IMR-90 (cell line): Measurements from ENCODE around the gene KCNAB2. TPM values are rescaled to one million over a fixed set of nuclear protein-coding genes. Genes with fewer than 3 reads are reported as not detected.

Experiments
- BHLHE40 ChIP-seq: fragments of 150-350 bp; IDR thresholded peaks from 2 replicates; pipeline ENCODE4 v1.6.1; 2016; ENCODE audit warnings: mild to moderate bottlenecking, low read depth, low read length
- CHD1 ChIP-seq: IDR thresholded peaks from 2 replicates; pipeline ENCODE4 v1.6.1; 2012; ENCODE audit warnings: low read depth, low read length, improper control_type of control experiment
- MAFK ChIP-seq: IDR thresholded peaks from 2 replicates; pipeline ENCODE4 v1.6.1; 2012; ENCODE audit warnings: low read depth, low read length, improper control_type of control experiment
- MXI1 ChIP-seq: IDR thresholded peaks from 2 replicates; pipeline ENCODE4 v1.6.1; 2012; ENCODE audit warnings: low read depth, mild to moderate bottlenecking, low read length, moderate library complexity, borderline replicate concordance
- NFE2L2 ChIP-seq: fragments of 150-350 bp; IDR thresholded peaks from 2 replicates; pipeline ENCODE4 v1.6.1; 2016; ENCODE audit warnings: low read depth, mild to moderate bottlenecking, low read length
- POLR2A ChIP-seq: IDR thresholded peaks from 2 replicates; pipeline ENCODE4 v1.6.1; 2012; ENCODE audit warnings: mild to moderate bottlenecking, low read depth, low read length
- USF2 ChIP-seq: fragments of 150-350 bp; IDR thresholded peaks from 2 replicates; pipeline ENCODE4 v1.6.1; 2017; ENCODE audit warnings: mild to moderate bottlenecking, antibody characterized with exemption, low read length, low read depth
- polyA plus RNA-seq, 3 experiments: library from polyadenylated mRNA; depleted of rRNA; stranded (reverse); fragments of >200 nt; gene quantifications; 2 replicates each; pipeline ENCODE4 v1.2.3, GENCODE V29; 2012; ENCODE audit warnings: low replicate concordance in 1 of 3
- total RNA-seq: library from RNA; depleted of rRNA; stranded (reverse); fragments of >200 nt; gene quantifications from 2 replicates; pipeline ENCODE4 v1.2.3, GENCODE V29; 2012

Gene KCNAB2
- total and polyA plus RNA-seq, 2 of the 4 experiments (the other 2 are of a cell fraction), result 1.3 to 4.2 TPM

GRCh38 chr1:6006882-6007281 lies 38.8 kb upstream of the KCNAB2 start (continued):
- TF ChIP-seq USF2 (no peak), CHD1 (no peak), POLR2A (no peak), MAFK (no peak), NFE2L2 (no peak), BHLHE40 (no peak), MXI1 (no peak)
